Astrocyte (in vitro differentiated cells and primary cell): Measurements from ENCODE around the gene PRSS21. TPM values are rescaled to one million over a fixed set of nuclear protein-coding genes. Genes with fewer than 3 reads are reported as not detected.
A peak's percentile ranks its signal among the peaks of the same experiment; 100 is the strongest.

Experiments used
- DNase-seq: peaks from one replicate; pipeline ENCODE4 v3.0.0-alpha.2; 2010; ENCODE audit warnings: low read depth
- FAIRE-seq: peaks from 2 replicates; lab custom pipeline; 2011; peaks lifted over from hg19 to GRCh38; lab: Jason Lieb, UNC
- H2AFZ ChIP-seq: 2 replicates; pipeline ENCODE4 v1.6.0; 2012; ENCODE audit warnings: low read depth, low read length, inconsistent platforms
- H3K27ac ChIP-seq: 2 replicates; pipeline ENCODE4 v1.5.1; 2011; ENCODE audit warnings: low read depth, low read length, inconsistent platforms
- H3K27me3 ChIP-seq: 2 replicates; pipeline ENCODE4 v1.6.0; 2011; ENCODE audit warnings: low read length, inconsistent platforms; ENCODE audit not compliant: insufficient read depth
- H3K36me3 ChIP-seq: 2 replicates; pipeline ENCODE4 v1.5.1; 2011; ENCODE audit warnings: low read length, inconsistent platforms; ENCODE audit not compliant: insufficient read depth
- H3K4me1 ChIP-seq: 2 replicates; pipeline ENCODE4 v1.5.1; 2011; ENCODE audit warnings: low read length, inconsistent platforms; ENCODE audit not compliant: insufficient read depth
- H3K4me2 ChIP-seq: 2 replicates; pipeline ENCODE4 v1.6.0; 2012; ENCODE audit warnings: low read length, inconsistent platforms
- H3K4me3 ChIP-seq: 2 replicates; pipeline ENCODE4 v1.5.1; 2011; ENCODE audit warnings: low read depth, mild to moderate bottlenecking, low read length, inconsistent platforms; ENCODE audit not compliant: insufficient read depth
- H3K79me2 ChIP-seq: 2 replicates; pipeline ENCODE4 v1.6.0; 2012; ENCODE audit warnings: mild to moderate bottlenecking, low read length, inconsistent platforms; ENCODE audit not compliant: insufficient read depth
- H3K9ac ChIP-seq: 2 replicates; pipeline ENCODE4 v1.6.0; 2012; ENCODE audit warnings: mild to moderate bottlenecking, low read length, inconsistent platforms
- H3K9me3 ChIP-seq: 2 replicates; pipeline ENCODE4 v1.5.1; 2012; ENCODE audit warnings: low read depth, mild to moderate bottlenecking, low read length, inconsistent platforms; ENCODE audit not compliant: insufficient read depth
- H4K20me1 ChIP-seq: 2 replicates; pipeline ENCODE4 v1.6.0; 2012; ENCODE audit warnings: low read length, inconsistent platforms; ENCODE audit not compliant: insufficient read depth
- H3K27ac Mint-ChIP-seq: one replicate; pipeline ENCODE4 v1.8.0; 2021; ENCODE audit warnings: mild to moderate bottlenecking, mixed read lengths; ENCODE audit not compliant: unreplicated experiment
- H3K27me3 Mint-ChIP-seq: one replicate; pipeline ENCODE4 v1.8.0; 2021; ENCODE audit warnings: low read depth, mixed read lengths; ENCODE audit not compliant: unreplicated experiment
- H3K36me3 Mint-ChIP-seq: one replicate; pipeline ENCODE4 v1.8.0; 2021; ENCODE audit warnings: low read depth, mixed read lengths; ENCODE audit not compliant: unreplicated experiment
- H3K4me1 Mint-ChIP-seq: one replicate; pipeline ENCODE4 v1.8.0; 2021; ENCODE audit warnings: low read depth, mixed read lengths; ENCODE audit not compliant: unreplicated experiment
- H3K4me3 Mint-ChIP-seq: one replicate; pipeline ENCODE4 v1.8.0; 2021; ENCODE audit warnings: mild to moderate bottlenecking, moderate library complexity, mixed read lengths; ENCODE audit not compliant: unreplicated experiment
- H3K9me3 Mint-ChIP-seq: one replicate; pipeline ENCODE4 v1.8.0; 2021; ENCODE audit warnings: mild to moderate bottlenecking, mixed read lengths; ENCODE audit not compliant: unreplicated experiment
- CTCF ChIP-seq: IDR thresholded peaks from 2 replicates; pipeline ENCODE4 v1.5.1; 2011; ENCODE audit warnings: low read depth, mild to moderate bottlenecking, inconsistent platforms, low read length, moderate library complexity; ENCODE audit not compliant: insufficient read depth
- EZH2 ChIP-seq: IDR thresholded peaks from 2 replicates; pipeline ENCODE4 v1.6.1; 2012; ENCODE audit warnings: mild to moderate bottlenecking, low read length, inconsistent platforms; ENCODE audit not compliant: insufficient read depth
- total RNA-seq: library from RNA; stranded (reverse); gene quantifications from 2 replicates; pipeline ENCODE4 v1.2.1, GENCODE V29; 2021

PRSS21 gene
- total RNA-seq, 1 donor from 2014 or later: not detected

- FAIRE-seq (no peak), DNase-seq (no peak)
- Mint-ChIP-seq H3K27me3 (peaks cover 11% of the 10 kb centered on the region), H3K4me1 (peaks cover 10% of the 10 kb centered on the region), H3K9me3 (peaks cover 4% of the 10 kb centered on the region), H3K36me3 (peaks cover 9% of the 10 kb centered on the region), H3K27ac (no peak overlapping the region), H3K4me3 (peak overlapping the region; percentile 14)
- peaks cover 34% of the 10 kb centered on the region for H3K79me2 ChIP-seq
- H4K20me1 ChIP-seq: peaks cover 12% of the 10 kb centered on the region
- H2AFZ ChIP-seq: no peak overlapping the region
- no peak overlapping the region for H3K9ac ChIP-seq
- peaks cover 8% of the 10 kb centered on the region for H3K27me3 ChIP-seq
- peaks cover 2% of the 10 kb centered on the region for H3K36me3 ChIP-seq
- TF ChIP-seq EZH2 (no peak), CTCF (no peak)
- H3K4me3 ChIP-seq: no peak overlapping the region
- no peak overlapping the region for H3K27ac ChIP-seq
- no peaks in the 10 kb centered on the region for H3K9me3 ChIP-seq
- no peak overlapping the region for H3K4me2 ChIP-seq
- peaks cover 19% of the 10 kb centered on the region for H3K4me1 ChIP-seq
Observed at GRCh38 chr16:2779978-2780898, 36.8 kb upstream of the PRSS21 start.

- no peaks in the 10 kb centered on the region for H4K20me1 ChIP-seq
Observed at GRCh38 chr16:2782583-2783351, 34.3 kb upstream of the PRSS21 start.

More at GRCh38 chr16:2782583-2783351, 34.3 kb upstream of the PRSS21 start:
- H2AFZ ChIP-seq: no peak overlapping the region
- no peak overlapping the region for H3K27ac Mint-ChIP-seq
- peaks cover 12% of the 10 kb centered on the region for H3K79me2 ChIP-seq
- peaks cover 16% of the 10 kb centered on the region for H3K4me1 ChIP-seq
- TF ChIP-seq EZH2 (no peak), CTCF (no peak)
- no peak overlapping the region for H3K4me2 ChIP-seq
- H3K27me3 ChIP-seq: peaks cover 13% of the 10 kb centered on the region
- peaks cover 4% of the 10 kb centered on the region for H3K9me3 Mint-ChIP-seq
- H3K9me3 ChIP-seq: no peaks in the 10 kb centered on the region
- H3K27ac ChIP-seq: no peak overlapping the region
- no peaks in the 10 kb centered on the region for H3K36me3 Mint-ChIP-seq
- peaks cover 15% of the 10 kb centered on the region for H3K27me3 Mint-ChIP-seq
- no peak for DNase-seq
- peaks cover 10% of the 10 kb centered on the region for H3K4me1 Mint-ChIP-seq
- no peaks in the 10 kb centered on the region for H3K36me3 ChIP-seq
- no peak for FAIRE-seq
- no peak overlapping the region for H3K4me3 ChIP-seq
- no peak overlapping the region for H3K4me3 Mint-ChIP-seq
- no peak overlapping the region for H3K9ac ChIP-seq
